SH-SY5Y (cell line): ENCODE data around the gene BDH1.

Experiments used
- GATA2 ChIP-seq: IDR thresholded peaks from 2 replicates; pipeline ENCODE4 v1.6.1; 2011; ENCODE audit warnings: mild to moderate bottlenecking, low read depth, low read length
- GATA3 ChIP-seq: IDR thresholded peaks from 2 replicates; pipeline ENCODE4 v1.6.1; 2011; ENCODE audit warnings: low read depth, mild to moderate bottlenecking, low read length, moderate library complexity

BDH1 gene, protein sequence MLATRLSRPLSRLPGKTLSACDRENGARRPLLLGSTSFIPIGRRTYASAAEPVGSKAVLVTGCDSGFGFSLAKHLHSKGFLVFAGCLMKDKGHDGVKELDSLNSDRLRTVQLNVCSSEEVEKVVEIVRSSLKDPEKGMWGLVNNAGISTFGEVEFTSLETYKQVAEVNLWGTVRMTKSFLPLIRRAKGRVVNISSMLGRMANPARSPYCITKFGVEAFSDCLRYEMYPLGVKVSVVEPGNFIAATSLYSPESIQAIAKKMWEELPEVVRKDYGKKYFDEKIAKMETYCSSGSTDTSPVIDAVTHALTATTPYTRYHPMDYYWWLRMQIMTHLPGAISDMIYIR

DNA sequence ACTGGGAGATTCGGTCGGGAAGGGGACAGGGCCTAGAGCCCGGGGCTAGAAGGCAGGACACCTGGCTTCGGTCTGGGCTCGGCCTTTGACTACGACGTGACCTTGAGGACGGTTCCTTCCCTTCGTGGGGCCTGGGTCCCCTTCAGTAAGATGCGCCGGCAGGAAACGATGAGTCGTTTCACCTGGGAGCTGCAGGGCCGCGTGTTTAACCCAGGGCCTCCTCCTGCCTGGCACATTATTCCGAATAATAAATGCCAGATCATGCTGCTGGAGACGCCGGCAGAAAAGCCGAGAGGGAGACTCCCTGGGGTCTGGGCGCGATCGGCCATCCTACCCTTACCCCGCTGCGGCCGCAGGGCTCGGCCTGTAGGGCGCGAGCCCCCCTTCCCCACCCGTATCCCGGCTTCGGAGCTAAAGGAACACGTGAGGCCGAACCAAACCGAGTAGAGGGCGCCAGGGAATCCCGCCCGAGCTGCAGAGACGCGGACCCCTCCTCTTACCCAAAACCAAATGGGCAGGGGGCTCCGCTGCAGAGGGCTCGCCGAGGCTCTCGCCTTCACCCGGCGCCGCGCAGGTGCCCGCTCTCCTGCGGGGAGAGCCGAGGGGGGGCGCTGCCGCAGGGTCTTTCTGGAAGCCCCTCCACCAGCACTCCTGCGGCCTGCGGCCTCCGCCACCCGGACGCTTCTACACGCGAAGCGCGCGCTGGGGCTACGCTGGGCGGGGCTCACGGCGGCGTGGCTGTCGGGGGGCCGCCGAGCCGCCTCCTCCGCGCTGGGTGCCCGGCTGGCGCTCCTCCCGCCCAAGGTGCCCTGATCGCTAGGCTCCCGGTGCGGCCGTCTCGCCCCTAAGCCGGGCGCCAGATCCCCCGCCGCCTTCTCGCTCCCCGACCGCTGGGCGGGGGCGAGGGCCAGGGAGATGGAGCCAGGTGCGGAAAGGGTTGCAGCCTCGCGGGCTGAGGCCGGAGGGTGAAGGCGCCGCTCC is at the start of gene BDH1:
TSS of gene BDH1 (minus strand) at position 688 of the 981 bp plus-strand sequence. CDS start 9,525 bp downstream, outside the sequence.
- TF ChIP-seq GATA2, result no peak
- TF ChIP-seq GATA3, result no peak

DNA sequence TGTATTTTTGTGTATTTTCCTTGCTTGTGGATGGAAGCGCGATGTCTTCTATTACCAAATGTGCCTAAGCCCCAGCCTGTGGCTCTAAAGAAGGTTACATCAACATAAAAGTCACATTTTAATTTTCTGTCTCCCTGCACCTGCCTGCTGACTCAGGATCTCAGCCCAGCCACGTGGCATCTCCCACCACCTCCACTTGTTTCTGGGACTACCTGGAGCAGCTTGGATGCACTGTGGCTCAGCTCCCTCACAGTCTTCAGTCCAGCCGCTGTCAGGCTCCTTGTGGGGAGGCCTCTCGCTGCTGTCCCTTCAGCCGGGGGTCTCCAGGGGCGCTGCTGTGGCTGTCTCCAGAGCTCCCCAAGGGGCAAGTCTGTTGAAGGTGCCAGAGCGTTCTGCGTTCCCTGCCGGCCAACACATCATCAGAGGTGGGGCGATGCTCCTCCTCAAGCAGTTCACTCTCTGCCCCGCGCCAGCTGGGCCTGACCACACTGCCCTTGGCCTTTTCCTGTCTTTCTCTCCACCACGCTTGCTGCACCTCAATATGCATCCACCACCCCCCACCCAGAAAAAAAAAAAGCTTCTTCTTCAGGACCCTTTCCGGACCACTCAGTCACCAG is 47.7 kb upstream of the BDH1 start:
- no peak for TF ChIP-seq GATA2
- TF ChIP-seq GATA3, result no peak

DNA sequence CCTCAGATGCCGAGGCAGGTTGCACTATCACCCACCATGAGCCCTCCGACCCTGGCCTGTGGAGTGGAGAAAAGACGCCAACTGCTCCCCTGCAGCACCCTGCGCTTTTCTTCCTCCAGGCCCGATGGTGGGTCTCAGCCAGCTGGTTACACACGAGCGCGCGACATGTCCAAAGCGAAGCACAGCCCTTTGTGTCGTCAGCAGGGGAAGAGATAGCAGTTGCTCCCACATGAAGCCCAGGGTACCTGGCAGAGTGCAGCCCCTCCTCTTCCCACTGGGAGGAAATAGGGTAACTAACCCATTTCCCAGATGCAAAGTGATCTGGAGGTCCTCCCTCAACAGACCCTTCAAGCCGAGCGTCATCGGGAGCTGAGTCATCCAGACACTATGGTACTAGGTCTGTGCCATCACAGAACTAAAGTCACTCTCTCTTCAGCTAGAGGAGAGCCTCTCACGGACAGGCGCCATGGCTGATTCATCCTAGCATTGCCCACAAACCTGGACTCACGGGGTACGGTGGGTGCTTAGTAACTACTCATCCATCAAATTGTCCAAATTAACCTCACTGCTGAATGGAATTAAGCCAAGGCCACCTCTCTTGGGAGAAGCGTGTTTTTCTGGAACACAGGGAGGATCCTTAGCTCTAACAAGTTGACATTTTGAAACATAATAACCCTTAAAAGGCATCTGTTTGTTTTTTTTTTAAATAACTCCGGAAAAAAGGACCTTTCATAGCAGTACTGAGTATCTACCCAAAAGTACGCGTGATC is 45.2 kb upstream of the BDH1 start:
- TF ChIP-seq GATA3 (no peak), GATA2 (no peak)

DNA sequence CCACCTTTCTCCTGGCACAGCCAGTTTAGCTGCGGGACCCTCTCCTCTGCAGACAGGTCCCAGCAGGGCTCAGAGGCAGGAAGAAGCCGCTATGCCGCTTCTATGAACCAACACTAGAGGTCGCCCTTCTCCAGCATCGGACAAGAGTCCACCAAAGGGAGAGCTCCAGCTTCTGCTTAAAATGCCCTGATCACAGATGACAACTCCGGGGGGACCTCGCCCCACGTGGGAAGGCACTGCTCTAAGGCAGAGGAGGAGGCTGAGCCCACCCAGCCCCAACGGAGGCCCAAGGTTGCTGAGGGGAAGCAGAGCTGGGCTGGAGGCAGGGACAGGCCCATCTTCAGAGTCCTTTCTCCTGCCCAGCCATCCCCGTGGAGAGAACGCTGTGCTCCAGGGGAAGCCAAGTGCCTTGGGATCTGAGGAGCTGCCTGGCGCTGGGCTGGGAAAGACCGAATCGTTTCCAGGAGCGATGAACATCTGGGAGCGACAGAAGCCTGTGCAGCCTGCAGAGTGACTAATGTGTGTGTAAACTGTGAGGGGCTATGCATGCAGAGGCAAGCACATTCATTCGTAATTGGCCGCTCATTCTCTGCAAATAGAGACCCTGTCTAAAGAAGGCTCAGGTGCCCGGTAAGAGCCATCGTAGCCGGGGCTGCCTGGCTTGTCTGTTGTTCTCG is 43.5 kb upstream of the BDH1 start:
- TF ChIP-seq GATA3, result no peak
- TF ChIP-seq GATA2, result no peak

DNA sequence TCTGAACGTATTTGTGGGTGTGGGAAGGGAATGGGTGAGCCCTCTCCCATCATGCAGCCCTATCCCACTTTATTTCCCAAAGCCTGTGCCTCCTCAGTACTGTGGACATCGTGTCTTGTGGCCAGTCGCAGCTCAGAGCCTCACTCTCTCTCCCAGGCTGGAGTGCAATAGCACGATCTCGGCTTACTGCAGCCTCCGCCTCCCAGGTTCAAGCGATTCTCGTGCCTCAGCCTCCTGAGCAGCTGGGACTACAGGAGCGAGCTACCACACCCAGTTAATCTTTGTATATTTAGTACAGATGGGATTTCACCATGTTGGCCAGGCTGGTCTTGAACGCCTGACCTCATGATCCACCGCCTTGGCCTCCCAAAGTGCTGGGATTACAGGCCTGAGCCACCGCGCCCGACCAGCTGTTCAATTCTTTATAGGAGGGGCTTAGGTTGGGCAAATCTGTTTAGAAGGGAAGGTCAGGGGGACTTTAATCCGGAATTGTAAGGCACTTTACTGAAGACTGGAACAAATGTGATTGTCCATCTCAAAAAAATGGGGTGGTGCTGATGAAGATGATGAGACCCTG is 42.7 kb upstream of the BDH1 start:
- TF ChIP-seq GATA3, result no peak
- no peak for TF ChIP-seq GATA2

DNA sequence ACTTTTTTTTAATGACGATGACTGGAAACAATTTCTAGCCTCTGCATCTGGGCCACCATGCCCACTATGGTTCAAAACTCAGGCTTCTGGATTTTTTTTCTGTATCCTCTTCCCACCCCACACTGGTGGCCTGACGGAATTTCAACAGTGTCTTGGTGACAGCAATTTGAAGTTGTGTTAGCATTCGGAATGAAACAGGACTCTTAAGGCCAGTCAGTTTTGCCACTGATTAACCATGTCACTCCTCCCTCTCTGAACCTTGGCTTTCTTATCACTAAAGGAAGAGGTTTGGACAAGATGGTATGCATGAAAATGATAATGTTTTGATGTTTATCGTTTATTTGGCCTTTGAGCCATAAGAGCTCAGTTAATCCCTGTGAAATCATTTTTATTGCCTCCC is 41.6 kb upstream of the BDH1 start:
- TF ChIP-seq GATA3, result no peak
- no peak for TF ChIP-seq GATA2

DNA sequence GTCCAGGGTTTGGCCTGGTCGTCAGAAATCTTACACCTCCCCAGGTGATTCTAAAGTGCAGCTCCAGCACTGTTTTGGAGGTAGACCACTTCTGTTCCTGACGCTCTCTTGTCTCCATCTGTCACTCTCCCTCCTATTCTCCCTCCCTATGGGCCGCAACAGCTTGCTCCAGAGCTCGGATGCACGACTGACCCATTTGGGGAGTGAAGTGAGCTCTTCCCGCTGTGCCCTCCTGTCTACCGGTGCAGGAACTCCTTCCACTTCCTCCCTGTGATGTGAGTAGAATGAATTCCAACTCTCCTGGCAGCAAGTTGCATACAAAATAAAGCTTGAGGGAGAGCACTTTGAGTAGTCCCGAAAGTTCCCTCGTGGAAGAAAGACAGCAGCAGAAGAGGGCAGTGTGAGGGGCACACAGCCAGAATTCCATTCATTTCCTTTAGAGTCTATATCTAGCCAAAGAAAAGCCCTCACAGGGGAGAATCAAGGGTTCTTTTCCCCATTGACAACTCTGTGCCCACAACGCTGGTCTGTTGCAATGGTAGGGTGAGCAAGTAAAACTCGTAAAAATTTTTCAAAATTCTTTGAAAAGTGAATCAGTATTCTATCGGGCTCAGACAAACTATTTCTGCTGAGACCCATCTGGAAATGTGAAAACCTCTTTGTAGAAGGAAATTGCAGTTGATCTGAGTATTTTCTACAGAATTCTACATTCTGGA is 39.9 kb upstream of the BDH1 start:
- TF ChIP-seq GATA3 (no peak), GATA2 (no peak)

DNA sequence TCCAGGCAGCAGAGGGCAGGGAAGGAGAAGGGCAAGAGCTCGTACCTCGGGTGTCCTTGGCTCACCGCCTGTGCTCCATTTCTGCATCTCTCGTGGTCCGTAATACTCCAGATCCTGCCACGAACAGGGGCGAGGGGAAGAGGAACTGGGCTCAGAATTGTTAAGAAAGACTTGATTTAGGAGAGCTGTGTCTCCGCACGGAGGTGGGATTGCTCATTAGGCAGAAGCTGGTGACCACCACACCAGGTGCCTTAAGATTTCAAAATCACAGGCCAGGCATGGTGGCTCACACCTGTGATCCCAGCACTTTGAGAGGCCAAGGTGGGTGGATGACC is 37.2 kb upstream of the BDH1 start:
- TF ChIP-seq GATA2 (no peak), GATA3 (no peak)

DNA sequence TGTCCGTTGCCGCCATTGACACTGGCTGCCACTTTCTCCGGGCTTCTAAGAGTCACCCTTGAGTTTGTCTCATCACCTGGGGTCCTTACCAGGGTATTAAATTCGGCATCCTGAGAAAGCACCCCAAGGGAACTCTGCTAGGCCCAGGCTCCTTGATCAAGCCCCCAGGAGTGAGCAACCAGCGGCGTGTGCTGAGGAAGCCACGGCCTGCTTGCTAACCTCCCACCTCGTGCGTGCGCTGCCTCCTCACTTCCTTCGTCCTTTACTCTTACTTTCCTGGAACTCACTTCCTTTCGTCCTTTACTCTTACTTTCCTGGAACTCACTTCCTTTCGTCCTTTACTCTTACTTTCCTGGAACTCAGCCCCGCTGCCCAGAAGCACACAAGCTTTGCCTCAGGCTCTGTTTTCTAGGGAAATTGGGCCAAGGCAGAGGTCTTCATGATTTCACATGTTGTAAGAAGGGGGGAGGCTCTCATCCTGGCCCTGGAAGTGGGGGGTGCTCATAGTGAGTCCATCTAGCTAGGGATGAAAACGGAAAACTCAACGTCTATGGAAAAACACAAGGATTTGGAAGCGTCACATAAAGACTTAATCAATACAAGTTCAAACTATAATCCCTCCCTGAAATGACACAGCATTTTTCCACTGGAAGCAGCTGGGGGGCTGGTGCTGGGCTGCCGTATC is 36.7 kb upstream of the BDH1 start:
- TF ChIP-seq GATA2 (no peak), GATA3 (no peak)

DNA sequence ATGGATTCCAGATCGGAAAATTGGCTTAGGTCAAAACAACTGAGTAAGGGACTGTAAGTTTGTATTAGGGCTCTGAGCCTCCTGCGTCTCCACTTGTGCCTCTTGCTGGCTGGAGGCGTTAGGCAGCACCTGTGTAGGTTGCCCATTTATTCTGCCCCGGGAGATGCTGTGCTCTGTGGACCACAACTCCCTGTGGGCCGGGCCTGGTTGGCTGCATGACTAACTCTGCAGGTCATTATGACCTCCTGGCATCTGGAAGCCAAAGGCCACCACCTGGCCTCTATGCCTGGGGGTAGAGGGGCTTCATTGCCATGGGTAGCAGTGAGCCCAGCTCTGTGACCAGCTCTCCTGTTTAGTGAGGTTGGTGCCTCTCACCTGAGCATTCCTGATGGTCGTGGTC is 36.0 kb upstream of the BDH1 start:
- TF ChIP-seq GATA3 (no peak), GATA2 (no peak)

DNA sequence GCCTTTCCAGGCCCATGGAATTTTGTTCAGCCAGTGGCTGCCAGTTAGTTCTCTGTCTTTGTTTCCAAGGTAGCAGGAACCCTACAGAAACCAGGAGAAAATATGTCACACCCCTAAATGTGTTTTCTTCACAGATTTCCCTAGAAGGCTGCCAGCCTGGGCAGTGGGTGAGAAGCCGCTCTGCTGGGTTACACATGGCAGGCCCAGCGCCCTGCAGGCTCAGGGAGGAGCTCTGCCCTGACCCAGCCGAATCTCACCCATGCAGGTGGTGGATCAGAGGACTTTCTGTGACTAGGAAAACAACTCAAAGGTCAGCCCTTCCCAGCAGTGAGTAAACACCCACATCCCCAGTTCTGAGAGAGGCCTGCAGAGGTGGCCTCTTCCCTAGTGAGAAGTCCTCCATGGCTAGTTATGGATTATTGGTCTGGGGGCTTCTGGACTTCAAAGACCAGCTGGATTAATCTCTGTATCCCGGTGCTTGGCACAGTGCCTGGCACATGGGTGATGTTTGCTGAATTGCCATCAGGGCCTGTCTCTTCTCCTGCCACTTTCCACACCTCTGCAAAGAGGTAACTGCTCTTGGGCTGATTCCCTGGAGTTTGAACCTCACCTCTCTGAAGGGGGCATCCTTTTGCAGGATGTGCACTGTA is 34.7 kb upstream of the BDH1 start:
- TF ChIP-seq GATA3 (no peak), GATA2 (no peak)

DNA sequence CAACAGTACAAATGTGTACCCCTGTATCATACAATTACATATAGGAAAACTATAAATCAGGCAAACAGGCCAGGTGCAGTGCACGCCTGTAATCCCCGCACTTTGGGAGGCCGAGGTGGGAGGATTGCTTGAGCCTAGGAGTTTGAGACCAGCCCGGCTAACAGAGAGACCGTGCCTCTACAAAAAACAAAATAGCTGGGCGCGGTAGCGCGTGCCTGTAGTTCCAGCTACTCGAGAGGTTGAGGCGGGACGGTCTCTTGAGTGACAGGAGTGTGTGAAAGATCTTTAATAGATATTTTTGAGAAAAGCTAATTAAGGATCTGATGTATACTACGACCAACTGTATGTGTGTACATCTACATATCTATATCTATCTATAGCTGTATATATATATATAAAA is 33.8 kb upstream of the BDH1 start:
- TF ChIP-seq GATA3 (no peak), GATA2 (no peak)
